Endodermal cell (in vitro differentiated cells): ENCODE results near the gene CRYGD. TPM values are rescaled to one million over a fixed set of nuclear protein-coding genes. Genes with fewer than 3 reads are reported as not detected.
A peak's percentile ranks its signal among the peaks of the same experiment; 100 is the strongest.

Source experiments
- DNase-seq: peaks from one replicate; pipeline ENCODE4 v3.0.0-alpha.2; 2017
- H3K27ac ChIP-seq: 2 replicates; pipeline ENCODE4 v1.5.1; 2013; ENCODE audit warnings: mild to moderate bottlenecking, low read depth, low read length, moderate library complexity
- H3K27me3 ChIP-seq: 2 replicates; pipeline ENCODE4 v1.6.1; 2013; ENCODE audit warnings: mild to moderate bottlenecking, low read length, moderate library complexity; ENCODE audit not compliant: insufficient read depth, control insufficient read depth, poor library complexity, severe bottlenecking
- H3K36me3 ChIP-seq: 2 replicates; pipeline ENCODE4 v1.7.0; 2013; ENCODE audit warnings: mild to moderate bottlenecking, low read length, moderate library complexity; ENCODE audit not compliant: control insufficient read depth, insufficient read depth
- H3K4me1 ChIP-seq: one replicate; pipeline ENCODE4 v1.7.0; 2013; ENCODE audit warnings: low read length; ENCODE audit not compliant: control insufficient read depth, insufficient read depth
- H3K4me3 ChIP-seq: 2 replicates; pipeline ENCODE4 v1.5.1; 2013; ENCODE audit warnings: mild to moderate bottlenecking, low read length, moderate library complexity
- H3K9ac ChIP-seq: 2 replicates; pipeline ENCODE4 v1.6.1; 2013; ENCODE audit warnings: mild to moderate bottlenecking, low read length, moderate library complexity; ENCODE audit not compliant: poor library complexity, severe bottlenecking; ENCODE audit errors: extremely low read depth
- H3K9me3 ChIP-seq: 2 replicates; pipeline ENCODE4 v1.6.1; 2013; ENCODE audit warnings: mild to moderate bottlenecking, low read length, moderate library complexity; ENCODE audit not compliant: control insufficient read depth
- H3K27ac Mint-ChIP-seq: 2 replicates; pipeline ENCODE4 v1.8.0; 2020; ENCODE audit warnings: mixed read lengths
- H3K27me3 Mint-ChIP-seq: 2 replicates; pipeline ENCODE4 v1.8.0; 2021; ENCODE audit warnings: mild to moderate bottlenecking, mixed read lengths; ENCODE audit not compliant: insufficient read depth
- H3K36me3 Mint-ChIP-seq: 2 replicates; pipeline ENCODE4 v1.8.0; 2020; ENCODE audit warnings: low read depth, mixed read lengths
- H3K4me1 Mint-ChIP-seq: 2 replicates; pipeline ENCODE4 v1.8.0; 2020; ENCODE audit warnings: mixed read lengths
- H3K4me3 Mint-ChIP-seq: 2 replicates; pipeline ENCODE4 v1.8.0; 2020; ENCODE audit warnings: mild to moderate bottlenecking, moderate library complexity, mixed read lengths
- H3K9me3 Mint-ChIP-seq: 2 replicates; pipeline ENCODE4 v1.8.0; 2020; ENCODE audit warnings: mild to moderate bottlenecking, mixed read lengths
- CTCF ChIP-seq: fragments of 200-600 bp; sonication (generic); conservative IDR thresholded peaks from 2 replicates; pipeline ENCODE4 v1.5.0; 2021; ENCODE audit warnings: antibody characterized with exemption, mild to moderate bottlenecking
- WGBS, 2 experiments: methylation state at CpG; one replicate each; pipeline versions ENCODE4 v1.1.5 to v1.1.7; 2013; ENCODE audit warnings: missing lambda C conversion rate in 2 of 2, mixed read lengths in 1 of 2; ENCODE audit not compliant: insufficient coverage in 1 of 2, insufficient read length in 1 of 2; 5-methylcytosine and 5-hydroxymethylcytosine counted together
- total RNA-seq, 2 donors: library from RNA; stranded (reverse); fragmentation: NEBNext Ultra II Directional in 1 of 2; extraction: Animal tissue kit (Norgen Biotek cat#: 25700) in 1 of 2; gene quantifications; 2 replicates in 1 of 2; 3 replicates in 1 of 2; pipeline ENCODE4 v1.2.1, GENCODE V29; 2021

Gene CRYGD
- total RNA-seq, 2 donors from 2014 or later, result 2.2 TPM; not detected in 1

DNA sequence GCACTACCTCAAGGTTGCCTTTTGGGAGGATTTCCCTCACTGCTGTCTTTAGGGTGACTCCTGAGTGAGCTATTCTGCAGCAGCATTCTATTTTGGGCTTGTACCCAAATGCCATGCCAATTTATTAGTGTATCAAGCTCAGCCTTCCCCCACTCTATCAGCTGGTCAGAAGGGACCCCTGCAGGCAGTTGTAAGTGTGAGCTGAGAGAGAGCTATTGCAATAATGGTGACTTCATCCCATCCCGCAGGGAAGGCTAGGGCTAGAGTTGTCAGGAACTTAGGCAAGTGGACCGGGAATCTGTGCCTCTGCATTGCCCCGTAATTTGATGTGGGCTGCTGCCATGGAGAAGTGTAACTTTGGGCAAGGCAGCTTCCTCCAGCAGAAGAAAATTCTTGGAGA lies 23.4 kb upstream of the CRYGD start:
- Mint-ChIP-seq H3K27me3 (peaks cover 2% of the 10 kb centered on the region), H3K4me1 (peaks cover 21% of the 10 kb centered on the region), H3K36me3 (peaks cover 3% of the 10 kb centered on the region), H3K27ac (no peak overlapping the region), H3K4me3 (no peak overlapping the region), H3K9me3 (peaks cover 31% of the 10 kb centered on the region)
- no peak overlapping the region for H3K27ac ChIP-seq
- H3K9me3 ChIP-seq, result peaks cover 32% of the 10 kb centered on the region
- no peaks in the 10 kb centered on the region for H3K36me3 ChIP-seq
- peak; percentile 39 for TF ChIP-seq CTCF
- H3K9ac ChIP-seq, result no peak overlapping the region
- H3K4me3 ChIP-seq, result no peak overlapping the region
- WGBS, 2 experiments, result 87 to 88% methylated on average over 2 to 3 of the region's 3 CpGs
- H3K4me1 ChIP-seq, result peaks cover 2% of the 10 kb centered on the region
- H3K27me3 ChIP-seq, result no peaks in the 10 kb centered on the region
- DNase-seq, result peak; percentile 65

DNA sequence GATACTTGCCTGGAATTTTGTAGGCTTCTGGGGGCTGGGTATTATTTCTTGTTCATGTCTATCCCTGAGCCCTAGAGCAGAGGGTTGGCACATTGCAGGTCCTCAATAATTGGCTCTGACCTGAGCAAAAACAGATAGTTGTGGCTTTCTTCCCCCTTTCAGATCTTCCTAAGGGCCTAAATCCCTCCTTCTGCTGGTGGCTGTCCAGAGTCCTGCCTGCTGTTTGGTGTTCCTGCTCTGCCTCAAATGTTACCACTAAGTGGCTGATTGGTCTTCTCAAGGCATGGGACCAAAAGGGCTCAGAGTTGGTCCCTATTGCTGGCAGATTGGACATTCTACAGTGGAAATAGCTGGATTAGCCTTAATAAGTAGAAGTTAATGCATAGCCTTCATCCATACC lies 22.7 kb upstream of the CRYGD start:
- Mint-ChIP-seq H3K27ac (no peak overlapping the region), H3K4me1 (peaks cover 26% of the 10 kb centered on the region), H3K9me3 (peaks cover 31% of the 10 kb centered on the region), H3K36me3 (peaks cover 3% of the 10 kb centered on the region), H3K27me3 (peaks cover 2% of the 10 kb centered on the region), H3K4me3 (no peak overlapping the region)
- Histone ChIP-seq H3K36me3 (no peaks in the 10 kb centered on the region), H3K27me3 (no peaks in the 10 kb centered on the region), H3K9me3 (peaks cover 25% of the 10 kb centered on the region), H3K27ac (no peak overlapping the region), H3K4me1 (peaks cover 5% of the 10 kb centered on the region), H3K9ac (no peak overlapping the region), H3K4me3 (no peak overlapping the region)
- DNase-seq, result no peak
- no peak for TF ChIP-seq CTCF

DNA sequence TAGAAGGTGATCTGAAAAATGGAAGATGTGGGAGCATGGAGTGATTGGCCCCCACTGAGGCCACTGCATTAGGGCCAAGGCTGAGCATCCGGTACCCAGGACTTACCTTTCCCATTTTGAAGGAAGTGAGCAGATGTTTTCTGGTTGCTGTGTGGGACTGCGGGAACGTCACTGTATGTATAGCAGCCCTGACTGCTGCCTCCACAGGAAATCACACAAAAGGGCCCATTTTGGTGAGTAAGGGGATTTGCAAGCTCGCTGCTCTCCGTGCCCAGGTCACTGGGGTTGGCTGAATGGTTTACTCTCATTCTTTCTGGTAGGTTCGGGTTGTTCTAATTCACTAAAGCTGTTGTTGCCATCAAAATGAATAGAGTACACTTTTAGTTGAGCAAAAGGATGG lies 21.7 kb upstream of the CRYGD start, which contains the start of gene CRYGB:
Gene CRYGB (minus strand): TSS at position 153 of the 400 bp plus-strand sequence. CDS start 38 bp downstream, at position 115.
- peaks cover 28% of the 10 kb centered on the region for H3K4me1 Mint-ChIP-seq
- H3K4me3 Mint-ChIP-seq, result no peak within 1 kb of the TSS
- Histone ChIP-seq H3K27me3 (no peaks in the 10 kb centered on the region), H3K9me3 (peaks cover 24% of the 10 kb centered on the region), H3K27ac (no peak within 1 kb of the TSS), H3K9ac (no peak within 1 kb of the TSS), H3K36me3 (no peaks in the 10 kb centered on the region), H3K4me3 (no peak within 1 kb of the TSS), H3K4me1 (peaks cover 5% of the 10 kb centered on the region)
- peak; percentile 59 for DNase-seq
- peak within 1 kb of the TSS; percentile 56 for H3K27ac Mint-ChIP-seq
- peaks cover 28% of the 10 kb centered on the region for H3K9me3 Mint-ChIP-seq
- H3K36me3 Mint-ChIP-seq, result peaks cover 3% of the 10 kb centered on the region
- H3K27me3 Mint-ChIP-seq, result peaks cover 2% of the 10 kb centered on the region
- no peak for TF ChIP-seq CTCF
- 75 to 79% methylated on average over 5 to 6 of the region's 6 CpGs for WGBS, 2 experiments
